ENCODE results near the gene FOXE3. TPM values are rescaled to one million over a fixed set of nuclear protein-coding genes. Genes with fewer than 3 reads are reported as not detected.

FOXE3 gene
- total RNA-seq = under 0.01 TPM in 1 of 2 replicates, not detected in the other

GRCh38 chr1:47415728-47416318, at the start of gene FOXE3:
FOXE3 (plus strand) TSS chr1:47416285; CDS start chr1:47416316, 31 bp downstream.

GRCh38 chr1:47437447-47438164, 21.5 kb downstream of the FOXE3 start, which contains the start of gene FOXD2:
FOXD2 (plus strand) TSS chr1:47438044; CDS start chr1:47438136, 92 bp downstream.

Other genes with a start within 250 kb of the FOXE3 start
- 0.26 TPM in 1 of 2 replicates, not detected in the other for gene PDZK1IP1, start 226.2 kb upstream of the FOXE3 start, total RNA-seq
- 72.0 and 121 TPM in 2 replicates for gene TAL1, start 184.1 kb upstream of the FOXE3 start, total RNA-seq
- 3.5 and 3.7 TPM in 2 replicates for gene STIL, start 102.1 kb upstream of the FOXE3 start, total RNA-seq
- gene CMPK1, start 82.5 kb upstream of the FOXE3 start, total RNA-seq = 87.2 and 110 TPM in 2 replicates
- 0.11 and 0.26 TPM in 2 replicates for gene FOXD2, start 21.8 kb downstream of the FOXE3 start, total RNA-seq